LoVo (cell line): ENCODE results near the gene ARHGAP28.
A peak's percentile ranks its signal among the peaks of the same experiment; 100 is the strongest.

Experiments used
- DNase-seq: peaks from one replicate; pipeline ENCODE4 v3.0.0-alpha.2; 2016; ENCODE audit warnings: low spot score

Gene ARHGAP28

GRCh38 chr18:6729247-6730091 is at the start of gene ARHGAP28:
TSS of gene ARHGAP28 (plus strand) at chr18:6729716. CDS start at chr18:6729822, 106 bp downstream.
- DNase-seq, result peak; percentile 37

DNA sequence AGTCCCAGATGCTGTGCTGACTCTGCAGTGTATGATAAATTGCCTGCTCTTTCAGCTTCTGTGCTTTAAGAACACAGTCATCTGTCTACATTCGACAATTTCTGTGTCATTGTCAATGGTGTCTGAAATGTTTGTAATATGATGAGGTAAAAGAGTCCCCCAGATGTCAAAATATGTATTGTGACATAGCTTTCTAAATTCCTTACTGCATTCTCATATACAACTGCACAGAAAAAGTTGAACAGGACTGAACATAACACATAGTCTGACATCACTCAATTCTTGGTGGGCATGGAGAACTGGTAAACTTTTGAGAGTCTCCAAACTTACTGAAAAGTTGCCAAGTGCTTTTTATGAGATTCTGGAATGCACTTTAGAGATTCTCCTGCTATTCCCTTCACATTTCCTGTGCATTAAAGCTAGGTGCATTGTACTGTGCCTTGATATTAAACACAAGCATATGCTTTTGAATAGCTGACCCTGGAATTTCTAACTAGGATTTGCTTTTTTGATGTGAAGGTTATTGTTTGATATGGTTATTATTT is 48.1 kb upstream of the ARHGAP28 start:
- DNase-seq, result no peak

- DNase-seq, result no peak
Observed at GRCh38 chr18:6682437-6683111, 46.9 kb upstream of the ARHGAP28 start.

- DNase-seq, result no peak
Observed at GRCh38 chr18:6683112-6683876, 46.2 kb upstream of the ARHGAP28 start.

DNA sequence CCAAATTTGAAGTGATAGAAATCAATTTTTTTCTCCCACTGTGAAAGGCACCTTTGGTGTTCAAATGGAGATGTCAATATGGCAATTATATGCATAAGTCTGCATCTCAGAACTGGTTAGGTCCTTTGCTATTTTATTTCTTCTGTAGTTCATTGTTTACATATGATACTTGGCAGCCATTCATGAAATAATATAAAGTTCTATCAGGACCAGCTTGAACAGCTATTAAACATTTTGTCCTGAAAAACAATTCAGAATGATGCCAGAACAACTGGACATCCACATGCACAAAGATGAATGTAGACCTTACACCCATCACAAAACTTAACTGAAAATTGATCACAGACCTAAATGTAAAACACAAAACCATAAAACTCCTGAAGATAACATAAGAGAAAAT is 41.8 kb upstream of the ARHGAP28 start:
- DNase-seq, result no peak

DNA sequence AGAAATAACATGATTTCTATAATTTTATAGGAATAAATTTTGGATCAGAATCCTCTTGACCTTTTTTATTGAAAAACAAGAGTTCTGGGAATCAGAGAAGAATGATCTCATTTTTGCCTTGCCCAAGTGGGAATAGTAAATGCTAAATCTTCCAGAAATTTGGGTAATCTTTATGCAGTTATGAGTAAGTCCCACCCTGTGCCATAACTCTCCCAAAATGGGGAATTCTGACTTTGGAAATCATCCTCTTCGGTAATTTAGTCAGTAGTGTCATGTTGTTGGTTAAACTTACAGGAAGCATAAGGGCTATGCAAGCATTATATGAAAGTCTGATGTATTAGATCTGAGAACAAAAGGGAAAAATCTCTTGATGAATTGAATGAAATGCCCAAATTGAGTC is 20.6 kb upstream of the ARHGAP28 start:
- no peak for DNase-seq

DNA sequence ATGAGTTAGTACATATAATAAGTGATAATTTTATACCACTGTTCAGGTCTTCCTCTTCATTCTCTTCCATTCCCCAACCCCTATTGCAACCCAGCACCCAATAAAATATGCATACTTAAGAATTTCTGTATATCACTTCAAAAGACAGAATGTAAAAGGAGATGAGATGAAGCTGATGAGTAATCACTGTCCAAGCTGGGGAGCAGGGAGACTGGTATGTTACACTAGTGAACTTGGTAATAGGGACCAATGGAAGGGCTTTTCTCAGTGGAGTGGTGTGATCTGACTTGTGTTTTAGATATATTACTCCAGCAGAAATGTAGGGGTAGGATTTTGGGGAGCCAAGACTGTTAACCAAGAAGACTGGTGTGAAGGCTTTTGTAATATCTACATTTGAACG is 18.0 kb upstream of the ARHGAP28 start:
- DNase-seq, result no peak

- DNase-seq, result no peak
Observed at GRCh38 chr18:6712401-6712800, 17.1 kb upstream of the ARHGAP28 start.

GRCh38 chr18:6714010-6714409 is 15.5 kb upstream of the ARHGAP28 start:
- DNase-seq, result no peak

GRCh38 chr18:6718267-6718666 is 11.2 kb upstream of the ARHGAP28 start:
- DNase-seq, result no peak

- no peak for DNase-seq
Observed at GRCh38 chr18:6719098-6719846, 10.2 kb upstream of the ARHGAP28 start.

- no peak for DNase-seq
Observed at GRCh38 chr18:6719910-6720683, 9.4 kb upstream of the ARHGAP28 start.

DNA sequence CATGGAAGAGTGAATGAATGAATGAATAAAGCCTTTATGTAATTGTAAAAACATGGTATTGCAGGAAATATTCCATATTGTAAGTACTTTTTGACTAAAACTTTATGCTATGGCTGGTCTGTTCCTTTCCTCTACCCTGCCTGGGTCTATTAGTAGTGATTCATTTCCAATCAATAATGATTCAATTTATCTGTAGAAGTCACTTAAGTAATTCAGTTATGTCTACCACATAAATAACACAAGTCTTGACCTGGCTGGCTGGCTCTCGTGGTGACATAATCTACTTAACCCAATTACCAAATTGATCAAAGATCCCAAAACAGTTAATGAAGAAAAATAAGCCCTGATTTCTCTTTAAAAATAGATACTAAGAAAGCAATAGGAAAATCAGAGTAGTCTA is 7.8 kb upstream of the ARHGAP28 start:
- DNase-seq, result no peak

DNA sequence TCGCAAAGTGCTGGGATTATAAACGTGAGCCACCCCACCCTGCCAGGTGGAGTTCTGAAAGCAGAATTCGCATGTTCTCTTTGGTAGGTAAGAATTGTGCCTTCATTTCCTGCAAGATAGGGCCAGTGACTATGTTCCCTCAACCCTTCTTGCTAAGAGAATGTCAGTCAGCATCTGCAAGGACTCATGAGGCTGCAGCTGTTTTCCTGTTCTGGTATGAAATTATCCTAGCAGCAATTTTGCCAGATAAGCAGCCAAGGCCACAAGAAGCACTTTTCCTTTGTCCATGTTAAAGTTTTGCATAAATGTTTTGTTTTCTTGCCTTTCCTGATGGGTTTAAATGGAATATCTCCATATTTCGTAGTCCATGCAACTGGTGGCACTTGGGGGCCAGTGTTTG is 6.8 kb upstream of the ARHGAP28 start:
- no peak for DNase-seq

- no peak for DNase-seq
Observed at GRCh38 chr18:6724331-6724730, 5.2 kb upstream of the ARHGAP28 start.

GRCh38 chr18:6728331-6728730 is 1.2 kb upstream of the ARHGAP28 start:
- no peak for DNase-seq

DNA sequence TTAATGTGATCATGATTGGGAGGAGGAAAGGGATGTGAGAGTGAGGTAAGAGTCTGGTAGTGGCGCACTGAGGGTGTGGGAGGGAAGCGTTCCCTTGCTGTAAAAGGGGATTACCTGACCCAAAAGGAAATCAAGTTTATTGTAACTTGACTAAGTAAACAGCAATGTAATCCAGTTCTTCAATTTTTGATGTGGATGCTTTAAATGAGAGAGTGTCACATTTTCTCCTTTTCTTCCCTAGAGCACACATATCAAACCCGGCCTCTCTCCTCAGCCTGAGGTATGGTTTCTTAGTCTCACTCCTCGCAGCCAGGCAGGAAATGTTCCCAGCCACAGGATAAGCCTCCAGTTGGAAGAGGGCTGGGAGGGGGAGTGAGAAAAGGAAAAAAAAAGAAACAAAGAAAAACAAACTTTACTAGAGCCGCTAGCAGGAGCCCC is 688 bp upstream of the ARHGAP28 start:
- no peak for DNase-seq

- no peak for DNase-seq
Observed at GRCh38 chr18:6730416-6731221, 1.1 kb downstream of the ARHGAP28 start.

GRCh38 chr18:6731222-6731596 is 1.7 kb downstream of the ARHGAP28 start:
- DNase-seq, result no peak

DNA sequence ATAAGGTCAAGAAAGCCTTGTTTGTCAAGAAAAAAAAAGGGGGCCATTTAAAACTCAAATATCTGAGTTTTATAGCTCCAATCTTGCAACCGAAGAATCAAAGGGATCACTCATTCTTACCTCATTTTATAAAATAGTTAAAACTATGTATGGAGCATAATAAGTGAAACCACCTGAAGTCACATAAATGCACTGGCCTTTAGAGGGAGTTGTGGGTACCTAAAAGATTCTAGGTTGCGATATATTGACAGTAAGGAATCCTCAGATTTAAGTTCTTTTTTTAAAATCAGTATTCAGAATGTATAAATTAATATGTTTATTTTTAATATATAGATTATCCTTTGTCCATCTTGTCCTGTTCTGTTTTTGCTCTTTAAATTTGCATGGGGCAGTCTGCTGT is 3.4 kb downstream of the ARHGAP28 start:
- no peak for DNase-seq
